Measurements from ENCODE around the gene FAR2. TPM values are rescaled to one million over a fixed set of nuclear protein-coding genes. Genes with fewer than 3 reads are reported as not detected.

The FAR2 gene
- total RNA-seq, 1 experiment from 2014 or later, result 6.6 TPM

DNA sequence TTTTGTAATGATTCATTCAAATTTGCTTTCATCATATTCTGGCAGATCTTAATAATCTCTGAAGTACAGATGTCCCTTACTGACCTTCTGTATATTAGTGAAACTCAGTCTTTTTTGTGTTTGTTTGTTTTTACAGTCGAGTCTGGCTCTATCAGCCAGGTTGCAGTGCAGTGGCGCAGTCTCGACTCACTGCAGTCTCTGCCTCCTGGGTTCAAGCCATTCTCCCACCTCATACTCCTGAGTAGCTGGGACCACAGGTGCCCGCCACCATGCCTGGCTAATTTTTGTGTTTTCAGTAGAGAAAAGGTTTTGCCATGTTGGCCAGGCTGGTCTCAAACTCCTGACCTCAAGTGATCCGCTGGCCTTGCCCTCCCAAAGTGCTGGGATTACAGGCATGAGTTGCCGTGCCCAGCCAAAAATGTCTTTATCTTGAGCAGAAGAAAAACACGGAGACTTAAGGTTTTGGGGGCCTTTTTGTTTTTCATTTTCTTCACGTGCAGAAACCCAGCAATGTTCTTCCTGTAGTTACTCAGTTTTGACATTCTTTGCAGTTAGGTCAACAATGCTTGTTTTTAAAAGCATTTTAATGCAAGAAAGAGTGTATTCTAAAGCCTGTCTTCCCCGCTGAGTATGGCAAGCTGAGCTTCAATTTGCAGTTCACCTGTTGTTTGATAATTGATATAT, 79.5 kb downstream of the FAR2 start:
- Mint-ChIP-seq H3K27ac (ENCODE audit: unreplicated experiment) (no peak overlapping the region), H3K9me3 (ENCODE audit: unreplicated experiment) (no peaks in the 10 kb centered on the region), H3K36me3 (ENCODE audit: insufficient read depth, unreplicated experiment) (no peaks in the 10 kb centered on the region), H3K4me1 (ENCODE audit: low read depth, unreplicated experiment) (peaks cover 7% of the 10 kb centered on the region), H3K4me3 (ENCODE audit: unreplicated experiment) (no peak overlapping the region), H3K27me3 (ENCODE audit: insufficient read depth, unreplicated experiment) (no peaks in the 10 kb centered on the region)
- TF ChIP-seq, protein P1, sequence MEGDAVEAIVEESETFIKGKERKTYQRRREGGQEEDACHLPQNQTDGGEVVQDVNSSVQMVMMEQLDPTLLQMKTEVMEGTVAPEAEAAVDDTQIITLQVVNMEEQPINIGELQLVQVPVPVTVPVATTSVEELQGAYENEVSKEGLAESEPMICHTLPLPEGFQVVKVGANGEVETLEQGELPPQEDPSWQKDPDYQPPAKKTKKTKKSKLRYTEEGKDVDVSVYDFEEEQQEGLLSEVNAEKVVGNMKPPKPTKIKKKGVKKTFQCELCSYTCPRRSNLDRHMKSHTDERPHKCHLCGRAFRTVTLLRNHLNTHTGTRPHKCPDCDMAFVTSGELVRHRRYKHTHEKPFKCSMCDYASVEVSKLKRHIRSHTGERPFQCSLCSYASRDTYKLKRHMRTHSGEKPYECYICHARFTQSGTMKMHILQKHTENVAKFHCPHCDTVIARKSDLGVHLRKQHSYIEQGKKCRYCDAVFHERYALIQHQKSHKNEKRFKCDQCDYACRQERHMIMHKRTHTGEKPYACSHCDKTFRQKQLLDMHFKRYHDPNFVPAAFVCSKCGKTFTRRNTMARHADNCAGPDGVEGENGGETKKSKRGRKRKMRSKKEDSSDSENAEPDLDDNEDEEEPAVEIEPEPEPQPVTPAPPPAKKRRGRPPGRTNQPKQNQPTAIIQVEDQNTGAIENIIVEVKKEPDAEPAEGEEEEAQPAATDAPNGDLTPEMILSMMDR (IDR thresholded peaks at IDR 0.05; ENCODE audit: insufficient read depth in 1 of 2, low read depth in 1 of 2, low read length in 1 of 2, severe bottlenecking in 1 of 2, unreplicated experiment in 1 of 2), result no peak
- ChIA-PET CTCF (no interaction called here), POLR2A (no interaction called here)
- intact Hi-C loops (cut with micrococcal nuclease; ENCODE audit: unreplicated experiment), result loop anchor here (5.0 kb wide), 1 partner anchor 74 kb away; no protein-coding TSS in a partner anchor
- no peaks in the 10 kb centered on the region for H3K9me3 ChIP-seq
- no peak for DNase-seq
- no peak overlapping the region for H3K4me3 ChIP-seq (ENCODE audit: low read depth, low read length)
- BruUV-seq (replicated peaks), result no TSS peak
- peaks cover 33% of the 10 kb centered on the region for H3K4me1 ChIP-seq
- no peaks in the 10 kb centered on the region for H3K36me3 ChIP-seq (ENCODE audit: control insufficient read depth, insufficient read depth, low read length)
- H3K27me3 ChIP-seq (replicated peaks; ENCODE audit: control insufficient read depth, insufficient read depth, low read length), result no peaks in the 10 kb centered on the region

DNA sequence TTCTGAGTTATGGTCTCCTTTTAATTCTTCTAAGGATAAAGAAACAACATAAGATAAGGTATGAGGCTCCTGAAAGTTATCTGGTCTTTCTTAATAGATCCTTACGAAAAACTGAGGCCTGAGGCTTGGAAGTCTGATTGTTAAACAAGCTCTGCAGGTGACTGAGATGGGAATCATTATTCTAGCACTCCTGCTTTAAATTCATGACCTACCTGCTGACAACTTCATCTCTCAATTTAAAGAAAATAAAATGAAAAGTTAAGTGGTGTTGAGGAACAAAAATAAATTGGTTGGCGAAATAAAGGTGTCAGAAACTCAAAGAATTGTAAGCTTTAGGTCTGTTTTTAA, 80.1 kb downstream of the FAR2 start:
- peaks cover 33% of the 10 kb centered on the region for H3K4me1 ChIP-seq
- H3K4me3 ChIP-seq (ENCODE audit: low read depth, low read length), result no peak overlapping the region
- no peaks in the 10 kb centered on the region for H3K9me3 Mint-ChIP-seq (ENCODE audit: unreplicated experiment)
- CTCF ChIA-PET, result interaction anchor here (0.6 kb wide), 1 partner anchor 1346 kb away, joined by 3 read pairs; no protein-coding TSS in a partner anchor
- no peaks in the 10 kb centered on the region for H3K27me3 ChIP-seq (replicated peaks; ENCODE audit: control insufficient read depth, insufficient read depth, low read length)
- no peak overlapping the region for H3K27ac Mint-ChIP-seq (ENCODE audit: unreplicated experiment)
- BruUV-seq (replicated peaks), result no TSS peak
- H3K4me3 Mint-ChIP-seq (ENCODE audit: unreplicated experiment), result no peak overlapping the region
- no peaks in the 10 kb centered on the region for H3K9me3 ChIP-seq
- peaks cover 7% of the 10 kb centered on the region for H3K4me1 Mint-ChIP-seq (ENCODE audit: low read depth, unreplicated experiment)
- H3K36me3 ChIP-seq (ENCODE audit: control insufficient read depth, insufficient read depth, low read length), result no peaks in the 10 kb centered on the region
- no peaks in the 10 kb centered on the region for H3K36me3 Mint-ChIP-seq (ENCODE audit: insufficient read depth, unreplicated experiment)
- DNase-seq, result no peak
- POLR2A ChIA-PET, result no interaction called here
- intact Hi-C loops (cut with micrococcal nuclease; ENCODE audit: unreplicated experiment), result loop anchor here (5.0 kb wide), 1 partner anchor 73 kb away; no protein-coding TSS in a partner anchor
- no peaks in the 10 kb centered on the region for H3K27me3 Mint-ChIP-seq (ENCODE audit: insufficient read depth, unreplicated experiment)
- TF ChIP-seq, protein P1 (IDR thresholded peaks at IDR 0.05; ENCODE audit: insufficient read depth in 1 of 2, low read depth in 1 of 2, low read length in 1 of 2, severe bottlenecking in 1 of 2, unreplicated experiment in 1 of 2), result no peak

DNA sequence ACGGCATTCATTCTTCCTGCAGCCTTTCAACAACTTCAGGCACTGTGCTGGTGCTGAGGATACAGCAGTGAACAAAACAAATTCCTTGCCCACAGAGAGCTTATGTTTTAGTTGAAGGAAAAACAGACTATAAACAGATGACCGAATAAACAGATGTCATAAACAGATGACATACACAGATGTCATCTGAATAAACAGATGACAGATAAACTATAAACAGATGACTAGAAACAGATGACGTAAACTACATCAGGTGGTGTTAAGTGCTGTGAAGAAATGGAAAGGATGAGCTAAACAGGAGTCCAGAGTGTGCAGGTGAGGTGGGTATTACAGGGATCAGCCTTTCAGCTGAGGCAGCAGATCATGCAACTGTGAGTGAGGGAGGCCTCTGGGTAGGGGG, 80.9 kb downstream of the FAR2 start:
- no peak overlapping the region for H3K4me3 Mint-ChIP-seq (ENCODE audit: unreplicated experiment)
- no TSS peak for BruUV-seq (replicated peaks)
- no peaks in the 10 kb centered on the region for H3K9me3 ChIP-seq
- H3K27me3 ChIP-seq (replicated peaks; ENCODE audit: control insufficient read depth, insufficient read depth, low read length), result no peaks in the 10 kb centered on the region
- H3K36me3 Mint-ChIP-seq (ENCODE audit: insufficient read depth, unreplicated experiment), result no peaks in the 10 kb centered on the region
- DNase-seq, result no peak
- ChIA-PET POLR2A (no interaction called here), CTCF (no interaction called here)
- peaks cover 26% of the 10 kb centered on the region for H3K4me1 ChIP-seq
- H3K9me3 Mint-ChIP-seq (ENCODE audit: unreplicated experiment), result no peaks in the 10 kb centered on the region
- H3K36me3 ChIP-seq (ENCODE audit: control insufficient read depth, insufficient read depth, low read length), result no peaks in the 10 kb centered on the region
- no peak overlapping the region for H3K4me3 ChIP-seq (ENCODE audit: low read depth, low read length)
- intact Hi-C loops (cut with micrococcal nuclease; ENCODE audit: unreplicated experiment), result loop anchor here (5.0 kb wide), 1 partner anchor 72 kb away; no protein-coding TSS in a partner anchor
- TF ChIP-seq, protein P1 (IDR thresholded peaks at IDR 0.05; ENCODE audit: insufficient read depth in 1 of 2, low read depth in 1 of 2, low read length in 1 of 2, severe bottlenecking in 1 of 2, unreplicated experiment in 1 of 2), result no peak
- peaks cover 7% of the 10 kb centered on the region for H3K4me1 Mint-ChIP-seq (ENCODE audit: low read depth, unreplicated experiment)
- no peaks in the 10 kb centered on the region for H3K27me3 Mint-ChIP-seq (ENCODE audit: insufficient read depth, unreplicated experiment)
- H3K27ac Mint-ChIP-seq (ENCODE audit: unreplicated experiment), result no peak overlapping the region
